SH-SY5Y (cell line): ENCODE measurements around the gene PON3.

Source experiments
- GATA2 ChIP-seq: IDR thresholded peaks from 2 replicates; pipeline ENCODE4 v1.6.1; 2011; ENCODE audit warnings: mild to moderate bottlenecking, low read depth, low read length
- GATA3 ChIP-seq: IDR thresholded peaks from 2 replicates; pipeline ENCODE4 v1.6.1; 2011; ENCODE audit warnings: low read depth, mild to moderate bottlenecking, low read length, moderate library complexity

GRCh38 chr7:95311389-95311788 is 84.8 kb downstream of the PON3 start:
- no peak for TF ChIP-seq GATA3
- TF ChIP-seq GATA2: no peak
